ENCODE data around the gene KRT8. TPM values are rescaled to one million over a fixed set of nuclear protein-coding genes. Genes with fewer than 3 reads are reported as not detected.

Gene KRT8
- total and polyA plus RNA-seq, 2 donors (not counting 1 experiment from before 2014, with no cell fraction given), result 0.24 to 0.94 TPM

GRCh38 chr12:52891044-52891443 is 13.8 kb downstream of the KRT8 start:
- no peak overlapping the region for H3K9ac ChIP-seq (ENCODE audit: low read length)
- WGBS (ENCODE audit: insufficient coverage), result no CpG with 5 or more reads among the region's 2 CpGs
- no peak overlapping the region for H3K4me3 Mint-ChIP-seq
- H3K27ac ChIP-seq (ENCODE audit: low read length in 2 of 2), result no peak overlapping the region
- ChIA-PET POLR2A (no interaction called here), CTCF (no interaction called here)
- H3K27me3 Mint-ChIP-seq, result peaks cover 15% of the 10 kb centered on the region
- peaks cover 0 to 4% (median 0%) of the 10 kb centered on the region in 3 donors for H3K9me3 ChIP-seq (ENCODE audit: control extremely low read depth in 1 of 3, control insufficient read depth in 2 of 3, insufficient read depth in 1 of 3, low read length in 2 of 3)
- H3K27ac Mint-ChIP-seq, result no peak overlapping the region
- no peaks in the 10 kb centered on the region for H3K9me3 Mint-ChIP-seq (ENCODE audit: insufficient read depth)
- no peaks in the 10 kb centered on the region for H3K4me1 ChIP-seq (ENCODE audit: control insufficient read depth in 2 of 2, insufficient read depth in 2 of 2, low read length in 2 of 2)
- no peaks in the 10 kb centered on the region for H4K20me1 ChIP-seq (ENCODE audit: control insufficient read depth, insufficient read depth, low read length, poor library complexity, severe bottlenecking)
- TF ChIP-seq CTCF (IDR thresholded peaks at IDR 0.05) (no peak), EZH2 (IDR thresholded peaks at IDR 0.05; ENCODE audit: borderline replicate concordance, insufficient read depth, low read depth, low read length, poor library complexity, severe bottlenecking) (no peak)
- ATAC-seq (ENCODE audit: low read depth), result no peak
- no peak overlapping the region for H3K4me2 ChIP-seq (replicated peaks; ENCODE audit: low read depth, low read length, poor library complexity, severe bottlenecking)
- H2AFZ ChIP-seq (ENCODE audit: insufficient read depth, low read depth, low read length, poor library complexity, severe bottlenecking), result no peak overlapping the region
- H3K79me2 ChIP-seq (ENCODE audit: control insufficient read depth, insufficient read depth, low read length), result no peaks in the 10 kb centered on the region
- DNase-seq, result no peak
- H3K27me3 ChIP-seq (replicated peaks in 1 of 4; ENCODE audit: control extremely low read depth in 1 of 4, control insufficient read depth in 3 of 4, insufficient read depth in 4 of 4, low read length in 3 of 4), result peaks cover 0 to 6% (median 0%) of the 10 kb centered on the region in 4 experiments
- no peaks in the 10 kb centered on the region for H3K4me1 Mint-ChIP-seq
- intact Hi-C loops (cut with micrococcal nuclease), result no loop called here
- no peak overlapping the region for H3K4me3 ChIP-seq (ENCODE audit: control extremely low read depth in 1 of 5, extremely low read depth in 1 of 5, insufficient read depth in 1 of 5, low read depth in 2 of 5, low read length in 4 of 5)
- no peaks in the 10 kb centered on the region for H3K36me3 ChIP-seq (replicated peaks in 1 of 2; ENCODE audit: control extremely low read depth in 1 of 2, control insufficient read depth in 1 of 2, extremely low read depth in 1 of 2, insufficient read depth in 2 of 2, low read length in 1 of 2)

- peaks cover 15% of the 10 kb centered on the region for H3K27me3 Mint-ChIP-seq
- WGBS (ENCODE audit: insufficient coverage), result 94% methylated on average over 2 of the region's 3 CpGs
- H4K20me1 ChIP-seq (ENCODE audit: control insufficient read depth, insufficient read depth, low read length, poor library complexity, severe bottlenecking), result no peaks in the 10 kb centered on the region
- intact Hi-C loops (cut with micrococcal nuclease), result no loop called here
- no peaks in the 10 kb centered on the region for H3K79me2 ChIP-seq (ENCODE audit: control insufficient read depth, insufficient read depth, low read length)
- H3K36me3 ChIP-seq (replicated peaks in 1 of 2; ENCODE audit: control extremely low read depth in 1 of 2, control insufficient read depth in 1 of 2, extremely low read depth in 1 of 2, insufficient read depth in 2 of 2, low read length in 1 of 2), result no peaks in the 10 kb centered on the region
- TF ChIP-seq EZH2 (IDR thresholded peaks at IDR 0.05; ENCODE audit: borderline replicate concordance, insufficient read depth, low read depth, low read length, poor library complexity, severe bottlenecking) (no peak), CTCF (IDR thresholded peaks at IDR 0.05) (no peak)
- ATAC-seq (ENCODE audit: low read depth) (no peak), DNase-seq (no peak)
- H3K9me3 Mint-ChIP-seq (ENCODE audit: insufficient read depth), result no peaks in the 10 kb centered on the region
- no peaks in the 10 kb centered on the region for H3K4me1 Mint-ChIP-seq
- H3K4me3 Mint-ChIP-seq, result no peak overlapping the region
- no peak overlapping the region for H3K4me2 ChIP-seq (replicated peaks; ENCODE audit: low read depth, low read length, poor library complexity, severe bottlenecking)
- H3K27me3 ChIP-seq (replicated peaks in 1 of 4; ENCODE audit: control extremely low read depth in 1 of 4, control insufficient read depth in 3 of 4, insufficient read depth in 4 of 4, low read length in 3 of 4), result peaks cover 0 to 6% (median 0%) of the 10 kb centered on the region in 4 experiments
- H3K27ac Mint-ChIP-seq, result no peak overlapping the region
- H3K4me3 ChIP-seq (ENCODE audit: control extremely low read depth in 1 of 5, extremely low read depth in 1 of 5, insufficient read depth in 1 of 5, low read depth in 2 of 5, low read length in 4 of 5), result no peak overlapping the region
- ChIA-PET CTCF (interaction anchor here (1.0 to 1.4 kb wide), 2 partner anchors 11 to 90 kb away, joined by 3 to 4 read pairs; no protein-coding TSS in a partner anchor), POLR2A (no interaction called here)
- H3K9me3 ChIP-seq (ENCODE audit: control extremely low read depth in 1 of 3, control insufficient read depth in 2 of 3, insufficient read depth in 1 of 3, low read length in 2 of 3), result peaks cover 0 to 4% (median 0%) of the 10 kb centered on the region in 3 donors
- H3K4me1 ChIP-seq (ENCODE audit: control insufficient read depth in 2 of 2, insufficient read depth in 2 of 2, low read length in 2 of 2), result no peaks in the 10 kb centered on the region
- no peak overlapping the region for H3K9ac ChIP-seq (ENCODE audit: low read length)
- no peak overlapping the region for H3K27ac ChIP-seq (ENCODE audit: low read length in 2 of 2)
- H2AFZ ChIP-seq (ENCODE audit: insufficient read depth, low read depth, low read length, poor library complexity, severe bottlenecking), result no peak overlapping the region
Observed at GRCh38 chr12:52890417-52890816, 14.5 kb downstream of the KRT8 start.
